ENCODE measurements around the gene PNPLA2.
A peak's percentile ranks its signal among the peaks of the same experiment; 100 is the strongest.

PNPLA2 gene

GRCh38 chr11:776263-776560, 42.5 kb upstream of the PNPLA2 start:
- no peak overlapping the region; the same call in 1 of the 2 replicates for H3K27ac ChIP-seq (ENCODE audit: low read depth, low read length)
- H3K4me1 ChIP-seq (ENCODE audit: insufficient read depth, low read length), result peaks cover 7% of the 10 kb centered on the region; the same call in 1 of the 2 replicates
- H3K36me3 ChIP-seq (ENCODE audit: insufficient read depth, low read length), result peaks cover 39% of the 10 kb centered on the region

GRCh38 chr11:776561-777287, 42.0 kb upstream of the PNPLA2 start:
- Histone ChIP-seq H3K27me3 (ENCODE audit: insufficient read depth, low read length) (no peaks in the 10 kb centered on the region), H3K27ac (ENCODE audit: low read depth, low read length) (peak overlapping the region; percentile 94), H3K4me1 (ENCODE audit: insufficient read depth, low read length) (peaks cover 7% of the 10 kb centered on the region; the same call in 1 of the 2 replicates), H3K4me3 (ENCODE audit: low read length) (peak overlapping the region; percentile 73), H3K9me3 (ENCODE audit: insufficient read depth, low read depth, low read length) (no peaks in the 10 kb centered on the region), H3K9ac (ENCODE audit: low read depth, low read length) (peak overlapping the region; percentile 92), H3K36me3 (ENCODE audit: insufficient read depth, low read length) (peaks cover 34% of the 10 kb centered on the region)
- WGBS, result under 1% methylated on average over 59 of the region's 65 CpGs

More at GRCh38 chr11:776263-776560, 42.5 kb upstream of the PNPLA2 start:
- H3K4me3 ChIP-seq (ENCODE audit: low read length), result peak overlapping the region; percentile 73
- no peaks in the 10 kb centered on the region for H3K27me3 ChIP-seq (ENCODE audit: insufficient read depth, low read length)
- peak overlapping the region; percentile 83 for H3K9ac ChIP-seq (ENCODE audit: low read depth, low read length)
- 22% methylated on average over 10 of the region's 11 CpGs for WGBS
- H3K9me3 ChIP-seq (ENCODE audit: insufficient read depth, low read depth, low read length), result no peaks in the 10 kb centered on the region

DNA sequence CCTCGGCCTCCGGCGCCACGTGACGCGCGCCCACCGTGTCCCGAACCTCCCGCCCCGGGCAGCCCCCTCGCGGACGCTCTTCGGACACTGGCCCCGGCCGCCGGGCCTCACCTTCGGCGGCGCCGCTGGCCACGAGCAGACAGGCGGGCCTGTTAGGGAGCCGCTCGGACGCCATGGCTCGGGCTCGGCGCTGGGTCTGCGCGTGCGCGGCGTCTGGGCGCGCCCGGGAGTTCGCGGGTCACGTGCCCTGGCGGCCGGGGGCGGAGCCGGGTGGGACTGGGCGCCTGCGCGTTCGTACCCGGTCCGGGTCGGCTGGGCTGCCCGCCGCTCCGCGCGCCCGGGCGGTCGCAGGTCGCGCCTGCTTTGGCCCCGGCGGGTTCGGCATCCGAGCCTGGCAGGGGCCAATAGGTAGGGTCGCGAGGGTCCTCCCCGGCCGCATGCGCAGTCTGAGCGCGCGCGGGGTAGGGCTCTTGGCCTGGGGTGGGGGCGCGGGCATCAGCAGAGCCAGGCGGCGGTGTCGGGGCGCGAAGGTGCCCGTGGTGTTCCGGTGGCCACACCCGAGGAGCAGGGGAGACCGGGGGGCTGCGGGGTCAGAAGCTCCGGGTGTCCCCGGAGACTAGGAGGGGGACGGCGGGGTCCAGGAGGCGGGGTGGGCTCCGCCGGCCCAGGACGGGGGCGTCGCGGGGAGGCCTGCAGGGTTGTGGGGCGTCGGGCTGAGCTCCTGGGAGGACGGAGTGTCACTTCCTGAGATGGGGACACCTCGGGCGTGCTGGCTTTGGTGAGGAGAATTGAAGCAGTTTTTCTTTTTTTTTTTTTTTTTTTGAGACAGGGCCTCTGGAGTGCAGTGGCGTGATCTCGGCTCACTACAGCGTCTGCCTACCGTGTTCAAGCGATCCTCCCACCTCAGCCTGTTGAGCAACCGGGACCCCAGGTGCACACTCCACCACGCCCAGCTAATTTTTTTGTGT, 41.1 kb upstream of the PNPLA2 start, which contains the start of gene GATD1:
TSS of gene GATD1 (minus strand) at position 200 of the 968 bp plus-strand sequence. CDS start at position 175, 25 bp downstream.
- Histone ChIP-seq H3K27ac (ENCODE audit: low read depth, low read length) (peak within 1 kb of the TSS; percentile 94), H3K27me3 (ENCODE audit: insufficient read depth, low read length) (no peaks in the 10 kb centered on the region), H3K4me3 (ENCODE audit: low read length) (peak within 1 kb of the TSS; percentile 73), H3K4me1 (ENCODE audit: insufficient read depth, low read length) (peaks cover 8% of the 10 kb centered on the region; the same call in 1 of the 2 replicates), H3K9ac (ENCODE audit: low read depth, low read length) (peak within 1 kb of the TSS; percentile 92), H3K36me3 (ENCODE audit: insufficient read depth, low read length) (peaks cover 28% of the 10 kb centered on the region; the same call in 1 of the 2 replicates), H3K9me3 (ENCODE audit: insufficient read depth, low read depth, low read length) (no peaks in the 10 kb centered on the region)
- WGBS, result 3% methylated on average over 109 of the region's 110 CpGs

GRCh38 chr11:778976-779954, 39.4 kb upstream of the PNPLA2 start:
- no peak overlapping the region for H3K27ac ChIP-seq (ENCODE audit: low read depth, low read length)
- peaks cover 16% of the 10 kb centered on the region for H3K4me1 ChIP-seq (ENCODE audit: insufficient read depth, low read length)
- 94% methylated on average over 23 of the region's 23 CpGs for WGBS
- H3K9ac ChIP-seq (ENCODE audit: low read depth, low read length), result no peak overlapping the region
- no peaks in the 10 kb centered on the region for H3K27me3 ChIP-seq (ENCODE audit: insufficient read depth, low read length)
- 0 out of 2 replicates have a peak, but pooled peaks cover 14% of the 10 kb centered on the region for H3K36me3 ChIP-seq (ENCODE audit: insufficient read depth, low read length)
- no peak overlapping the region for H3K4me3 ChIP-seq (ENCODE audit: low read length)
- no peaks in the 10 kb centered on the region for H3K9me3 ChIP-seq (ENCODE audit: insufficient read depth, low read depth, low read length)

GRCh38 chr11:779955-780532, 38.7 kb upstream of the PNPLA2 start:
- 93% methylated on average over 16 of the region's 16 CpGs for WGBS
- Histone ChIP-seq H3K27ac (ENCODE audit: low read depth, low read length) (no peak overlapping the region), H3K4me1 (ENCODE audit: insufficient read depth, low read length) (peaks cover 16% of the 10 kb centered on the region), H3K9ac (ENCODE audit: low read depth, low read length) (no peak overlapping the region), H3K4me3 (ENCODE audit: low read length) (no peak overlapping the region), H3K27me3 (ENCODE audit: insufficient read depth, low read length) (no peaks in the 10 kb centered on the region), H3K36me3 (ENCODE audit: insufficient read depth, low read length) (0 out of 2 replicates have a peak, but pooled peaks cover 10% of the 10 kb centered on the region), H3K9me3 (ENCODE audit: insufficient read depth, low read depth, low read length) (no peaks in the 10 kb centered on the region)

- WGBS, result 76% methylated on average over 36 of the region's 36 CpGs
- Histone ChIP-seq H3K9me3 (ENCODE audit: insufficient read depth, low read depth, low read length) (no peaks in the 10 kb centered on the region), H3K4me3 (ENCODE audit: low read length) (no peak overlapping the region), H3K36me3 (ENCODE audit: insufficient read depth, low read length) (0 out of 2 replicates have a peak, but pooled peaks cover 10% of the 10 kb centered on the region), H3K27ac (ENCODE audit: low read depth, low read length) (no peak overlapping the region), H3K27me3 (ENCODE audit: insufficient read depth, low read length) (no peaks in the 10 kb centered on the region), H3K9ac (ENCODE audit: low read depth, low read length) (no peak overlapping the region), H3K4me1 (ENCODE audit: insufficient read depth, low read length) (peaks cover 9% of the 10 kb centered on the region)
These were observed 36.2 kb upstream of the PNPLA2 start for GRCh38 chr11:782264-783174.

- Histone ChIP-seq H3K4me3 (ENCODE audit: low read length) (peak overlapping the region; percentile 11; the same call in 1 of the 2 replicates), H3K9ac (ENCODE audit: low read depth, low read length) (no peak overlapping the region), H3K27ac (ENCODE audit: low read depth, low read length) (no peak overlapping the region; the same call in 1 of the 2 replicates), H3K27me3 (ENCODE audit: insufficient read depth, low read length) (no peaks in the 10 kb centered on the region), H3K9me3 (ENCODE audit: insufficient read depth, low read depth, low read length) (no peaks in the 10 kb centered on the region), H3K36me3 (ENCODE audit: insufficient read depth, low read length) (0 out of 2 replicates have a peak, but pooled peaks cover 10% of the 10 kb centered on the region), H3K4me1 (ENCODE audit: insufficient read depth, low read length) (peaks cover 9% of the 10 kb centered on the region)
- WGBS, result 6% methylated on average over 24 of the region's 24 CpGs
These were observed 35.1 kb upstream of the PNPLA2 start for GRCh38 chr11:783581-784015.

GRCh38 chr11:786235-787083, 32.3 kb upstream of the PNPLA2 start:
- H3K4me1 ChIP-seq (ENCODE audit: insufficient read depth, low read length), result peaks cover 13% of the 10 kb centered on the region
- no peak overlapping the region for H3K4me3 ChIP-seq (ENCODE audit: low read length)
- H3K9ac ChIP-seq (ENCODE audit: low read depth, low read length), result no peak overlapping the region
- H3K27me3 ChIP-seq (ENCODE audit: insufficient read depth, low read length), result no peaks in the 10 kb centered on the region
- H3K27ac ChIP-seq (ENCODE audit: low read depth, low read length), result no peak overlapping the region
- no peaks in the 10 kb centered on the region for H3K9me3 ChIP-seq (ENCODE audit: insufficient read depth, low read depth, low read length)
- H3K36me3 ChIP-seq (ENCODE audit: insufficient read depth, low read length), result peaks cover 5% of the 10 kb centered on the region; the same call in 1 of the 2 replicates
- 87% methylated on average over 23 of the region's 24 CpGs for WGBS

Data from HUES64 (cell line).